NT2/D1 (cell line): ENCODE results near the gene CREB5.

ENCODE experiments used
- YY1 ChIP-seq: IDR thresholded peaks from 2 replicates; pipeline ENCODE4 v1.6.1; 2011; ENCODE audit not compliant: insufficient read length, insufficient read depth
- ZNF274 ChIP-seq: IDR thresholded peaks from 2 replicates; pipeline ENCODE4 v1.6.1; 2011; ENCODE audit warnings: mild to moderate bottlenecking, low read depth, low read length

GRCh38 chr7:28605427-28606085 lies 193.2 kb downstream of the CREB5 start:
- no peak for TF ChIP-seq YY1
- TF ChIP-seq ZNF274 = no peak
